Activated B cell treated with CpG ODN at 0.5 μM for 24 hours (primary cell): ENCODE measurements around the gene VPS35L. TPM values are rescaled to one million over a fixed set of nuclear protein-coding genes. Genes with fewer than 3 reads are reported as not detected.
A peak's percentile ranks its signal among the peaks of the same experiment; 100 is the strongest.

Source experiments
- ATAC-seq: fragments of 200-7000 bp; cut with Tn5 transposase; one replicate; pipeline ENCODE4 v1.10.0; 2021; ENCODE audit warnings: low read depth, mild to moderate bottlenecking, moderate library complexity
- CTCF ChIA-PET: fragments of 350-600 bp; sonication (Branson Sonifier 250); formaldehyde crosslinking; loops from one replicate; lab custom pipeline; 2021; ENCODE audit warnings: antibody characterized with exemption; lab: Charles Lee
- POLR2A ChIA-PET: fragments of 350-600 bp; sonication (Branson Sonifier 250); formaldehyde crosslinking; loops from one replicate; lab custom pipeline; 2021; ENCODE audit warnings: antibody characterized with exemption; lab: Charles Lee
- DNase-seq: peaks from one replicate; pipeline ENCODE4 v3.0.0; 2022
- H3K27ac Mint-ChIP-seq: one replicate; pipeline ENCODE4 v1.8.0; 2020; ENCODE audit warnings: mixed read lengths
- H3K27me3 Mint-ChIP-seq: one replicate; pipeline ENCODE4 v1.8.0; 2021; ENCODE audit warnings: mixed read lengths
- H3K36me3 Mint-ChIP-seq: one replicate; pipeline ENCODE4 v1.8.0; 2021; ENCODE audit warnings: low read depth, mixed read lengths
- H3K4me1 Mint-ChIP-seq: one replicate; pipeline ENCODE4 v1.8.0; 2021; ENCODE audit warnings: mixed read lengths
- H3K4me3 Mint-ChIP-seq: one replicate; pipeline ENCODE4 v1.8.0; 2020; ENCODE audit warnings: mild to moderate bottlenecking, mixed read lengths
- H3K9me3 Mint-ChIP-seq: one replicate; pipeline ENCODE4 v1.8.0; 2020; ENCODE audit warnings: mixed read lengths
- CTCF ChIP-seq: fragments of 200-600 bp; IDR thresholded peaks from one replicate; pipeline ENCODE4 v1.8.0; 2022; ENCODE audit warnings: antibody characterized with exemption, mild to moderate bottlenecking
- intact Hi-C: fragments of 100-400 bp; cut with micrococcal nuclease; formaldehyde crosslinking; loops from one replicate; pipeline ENCODE4 v1.15.1; 2024
- total RNA-seq: library from RNA; stranded (reverse); gene quantifications from 2 replicates; pipeline ENCODE4 v1.2.3, GENCODE V29; 2022

VPS35L gene
- total RNA-seq, 1 donor from 2014 or later = 66.0 TPM

GRCh38 chr16:19559242-19559910 is 3.9 kb downstream of the VPS35L start:
- no peak for ATAC-seq
- Mint-ChIP-seq H3K4me1 (peaks cover 24% of the 10 kb centered on the region), H3K4me3 (no peak overlapping the region), H3K27ac (no peak overlapping the region), H3K27me3 (no peaks in the 10 kb centered on the region), H3K9me3 (peaks cover 4% of the 10 kb centered on the region), H3K36me3 (peaks cover 3% of the 10 kb centered on the region)
- peak; percentile 44 for TF ChIP-seq CTCF
- ChIA-PET POLR2A (no interaction called here), CTCF (interaction anchor here (0.9 to 7.1 kb wide), 4 partner anchors 14 to 327 kb away, joined by 3 to 47 read pairs (median 4); partner anchors contain the start of gene GPRC5B)
- DNase-seq = no peak
- intact Hi-C loops = loop anchor here (1.0 to 2.0 kb wide), 2 partner anchors 37 to 327 kb away; partner anchors contain the start of genes CCP110 and GDE1

- Mint-ChIP-seq H3K27ac (no peak overlapping the region), H3K36me3 (peaks cover 8% of the 10 kb centered on the region), H3K9me3 (peaks cover 4% of the 10 kb centered on the region), H3K4me3 (no peak overlapping the region), H3K27me3 (no peaks in the 10 kb centered on the region), H3K4me1 (peaks cover 19% of the 10 kb centered on the region)
- ATAC-seq (no peak), DNase-seq (no peak)
- ChIA-PET CTCF (interaction anchor here (0.9 to 7.1 kb wide), 3 partner anchors 15 to 327 kb away, joined by 3 to 47 read pairs (median 4); partner anchors contain the start of gene GPRC5B), POLR2A (no interaction called here)
- TF ChIP-seq CTCF = no peak
- intact Hi-C loops = no loop called here
Observed at GRCh38 chr16:19560078-19560477, 4.6 kb downstream of the VPS35L start.

- peaks cover 4% of the 10 kb centered on the region for H3K4me1 Mint-ChIP-seq
- ChIA-PET POLR2A (interaction anchor here (0.8 kb wide), 1 partner anchor 8 kb away, joined by 7 read pairs; the partner anchor contains the start of gene VPS35L), CTCF (interaction anchor here (1.4 kb wide), 1 partner anchor 324 kb away, joined by 4 read pairs; no protein-coding TSS in a partner anchor)
- no peak for TF ChIP-seq CTCF
- DNase-seq = no peak
- no peak overlapping the region for H3K27ac Mint-ChIP-seq
- intact Hi-C loops = no loop called here
- H3K4me3 Mint-ChIP-seq = no peak overlapping the region
- H3K36me3 Mint-ChIP-seq = peaks cover 34% of the 10 kb centered on the region
- no peak for ATAC-seq
- H3K27me3 Mint-ChIP-seq = no peaks in the 10 kb centered on the region
- H3K9me3 Mint-ChIP-seq = peaks cover 4% of the 10 kb centered on the region
Observed at GRCh38 chr16:19563377-19563776, 7.9 kb downstream of the VPS35L start.

- Mint-ChIP-seq H3K27me3 (no peaks in the 10 kb centered on the region), H3K27ac (no peak overlapping the region), H3K9me3 (peaks cover 4% of the 10 kb centered on the region), H3K4me3 (no peak overlapping the region), H3K36me3 (peaks cover 55% of the 10 kb centered on the region), H3K4me1 (no peaks in the 10 kb centered on the region)
- no peak for TF ChIP-seq CTCF
- ChIA-PET POLR2A (no interaction called here), CTCF (no interaction called here)
- intact Hi-C loops = no loop called here
- ATAC-seq (no peak), DNase-seq (no peak)
Observed at GRCh38 chr16:19566362-19566761, 10.9 kb downstream of the VPS35L start.

GRCh38 chr16:19567560-19567959 is 12.1 kb downstream of the VPS35L start:
- CTCF ChIA-PET = no interaction called here

More at GRCh38 chr16:19567560-19567959, 12.1 kb downstream of the VPS35L start:
- Mint-ChIP-seq H3K36me3 (peaks cover 64% of the 10 kb centered on the region), H3K4me1 (no peaks in the 10 kb centered on the region), H3K27ac (no peak overlapping the region), H3K9me3 (peaks cover 4% of the 10 kb centered on the region), H3K27me3 (no peaks in the 10 kb centered on the region), H3K4me3 (no peak overlapping the region)
- DNase-seq = no peak
- intact Hi-C loops = no loop called here
- POLR2A ChIA-PET = interaction anchor here (1.2 kb wide), 1 partner anchor 12 kb away, joined by 3 read pairs; the partner anchor contains the start of gene VPS35L
- no peak for TF ChIP-seq CTCF
- no peak for ATAC-seq
